GM23248 (cell line): ENCODE measurements around the gene TMEM143. TPM values are rescaled to one million over a fixed set of nuclear protein-coding genes. Genes with fewer than 3 reads are reported as not detected.

ENCODE experiments used
- DNase-seq: peaks from one replicate; pipeline ENCODE4 v3.0.0-alpha.2; 2015
- H2AFZ ChIP-seq: fragments of 200-600 bp; sonication (generic); 2 replicates; pipeline ENCODE4 v1.6.1; 2016; ENCODE audit warnings: antibody characterized with exemption
- H3F3A ChIP-seq: fragments of 200-600 bp; sonication (generic); 2 replicates; pipeline ENCODE4 v1.6.1; 2016; ENCODE audit warnings: mild to moderate bottlenecking, antibody characterized with exemption, mixed run types; ENCODE audit not compliant: insufficient read depth
- H3K27ac ChIP-seq: fragments of 200-600 bp; sonication (generic); 2 replicates; pipeline ENCODE4 v1.5.1; 2016; ENCODE audit warnings: mild to moderate bottlenecking
- H3K27me3 ChIP-seq: fragments of 200-600 bp; sonication (generic); replicated peaks from 2 replicates; pipeline ENCODE4 v1.6.1; 2016; ENCODE audit warnings: mild to moderate bottlenecking; ENCODE audit not compliant: insufficient read depth
- H3K36me3 ChIP-seq: fragments of 200-600 bp; sonication (generic); 2 replicates; pipeline ENCODE4 v1.6.1; 2016; ENCODE audit warnings: low read depth, mild to moderate bottlenecking
- H3K4me1 ChIP-seq: fragments of 200-600 bp; sonication (generic); 2 replicates; pipeline ENCODE4 v1.6.1; 2016; ENCODE audit warnings: mild to moderate bottlenecking; ENCODE audit not compliant: insufficient read depth
- H3K4me2 ChIP-seq: fragments of 200-600 bp; sonication (generic); one replicate; pipeline ENCODE4 v1.6.1; 2016; ENCODE audit warnings: mild to moderate bottlenecking; ENCODE audit not compliant: unreplicated experiment
- H3K4me3 ChIP-seq: fragments of 200-600 bp; sonication (generic); 2 replicates; pipeline ENCODE4 v1.5.1; 2016; ENCODE audit warnings: mild to moderate bottlenecking
- H3K79me2 ChIP-seq: fragments of 200-600 bp; sonication (generic); 2 replicates; pipeline ENCODE4 v1.6.1; 2016; ENCODE audit warnings: mild to moderate bottlenecking; ENCODE audit not compliant: insufficient read depth
- H3K9ac ChIP-seq: fragments of 200-600 bp; sonication (generic); 2 replicates; pipeline ENCODE4 v1.6.1; 2016; ENCODE audit warnings: mild to moderate bottlenecking
- H3K9me2 ChIP-seq: fragments of 200-600 bp; sonication (generic); 2 replicates; pipeline ENCODE4 v1.6.1; 2016; ENCODE audit warnings: mixed run types, mild to moderate bottlenecking, moderate library complexity; ENCODE audit not compliant: insufficient read depth
- H3K9me3 ChIP-seq: fragments of 200-600 bp; sonication (generic); one replicate; pipeline ENCODE4 v1.6.1; 2017; ENCODE audit warnings: low read depth
- H4K20me1 ChIP-seq: fragments of 200-600 bp; sonication (generic); 2 replicates; pipeline ENCODE4 v1.6.0; 2016; ENCODE audit not compliant: insufficient read depth
- EZH2 ChIP-seq: fragments of 200-600 bp; sonication (generic); IDR thresholded peaks from 2 replicates; pipeline ENCODE4 v1.6.1; 2018; ENCODE audit warnings: antibody characterized with exemption, mild to moderate bottlenecking; ENCODE audit not compliant: insufficient read depth, poor library complexity, severe bottlenecking
- EZH2phosphoT487 ChIP-seq: fragments of 200-600 bp; sonication (generic); IDR thresholded peaks from 2 replicates; pipeline ENCODE4 v1.6.1; 2018; ENCODE audit warnings: antibody characterized with exemption, moderate library complexity, mild to moderate bottlenecking, low read depth; ENCODE audit not compliant: insufficient read depth
- WGBS, 2 experiments: methylation state at CpG; one replicate each; pipeline ENCODE4 v1.1.6; 2015 to 2017; ENCODE audit warnings: low lambda C conversion rate in 2 of 2, low coverage in 1 of 2; ENCODE audit errors: missing lambda C conversion rate in 2 of 2; 5-methylcytosine and 5-hydroxymethylcytosine counted together
- in situ Hi-C: fragments of 300-500 bp; cut with MboI; formaldehyde crosslinking; loops from 2 replicates; pipeline ENCODE4 v1.15.0; 2020
- polyA plus RNA-seq: library from polyadenylated mRNA; unstranded; fragments of >200 nt; fragmentation: Nextera tagmentation; extraction: Ambion mirVana; gene quantifications from 2 replicates; pipeline ENCODE4 v1.2.1, GENCODE V29; 2016
- total RNA-seq: library from RNA; depleted of rRNA; stranded (reverse); fragments of >200 nt; shearing (Covaris generic); gene quantifications from 2 replicates; pipeline ENCODE4 v1.2.3, GENCODE V29; 2014; rRNA removed

Gene TMEM143
- total and polyA plus RNA-seq, 2 experiments from 2014 or later = 7.6 to 8.6 TPM

DNA sequence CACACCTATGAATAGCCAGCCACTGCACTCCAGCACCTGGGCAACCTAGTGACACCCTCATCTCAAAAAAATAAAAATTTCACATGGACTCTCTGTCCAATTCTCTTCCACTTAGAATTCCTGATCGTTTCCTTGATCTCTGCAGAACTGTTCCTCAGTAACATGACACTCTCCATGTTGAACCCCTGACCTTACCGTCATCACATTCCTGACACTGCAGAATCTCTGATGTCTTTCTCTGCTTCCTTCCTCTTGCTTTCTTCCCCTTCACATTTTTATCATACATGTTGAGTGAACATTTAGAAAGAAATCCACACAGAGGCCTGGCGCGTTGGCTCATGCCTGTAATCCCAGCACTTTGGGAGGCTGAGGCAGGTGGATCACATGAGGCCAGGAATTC, 78.8 kb downstream of the TMEM143 start:
- Histone ChIP-seq H3K27me3 (no peaks in the 10 kb centered on the region), H3K9me3 (no peaks in the 10 kb centered on the region), H3K4me3 (no peak overlapping the region), H3K79me2 (no peaks in the 10 kb centered on the region), H3K9ac (no peak overlapping the region), H3K27ac (no peak overlapping the region), H2AFZ (no peak overlapping the region), H3K4me1 (no peaks in the 10 kb centered on the region), H3K4me2 (no peak overlapping the region), H3K9me2 (no peaks in the 10 kb centered on the region), H3K36me3 (no peaks in the 10 kb centered on the region), H4K20me1 (no peaks in the 10 kb centered on the region), H3F3A (no peaks in the 10 kb centered on the region)
- TF ChIP-seq EZH2 (no peak), EZH2phosphoT487 (no peak)
- in situ Hi-C loops = no loop called here
- no peak for DNase-seq
- 65 to 67% methylated on average over 4 of the region's 4 CpGs for WGBS, 2 experiments

DNA sequence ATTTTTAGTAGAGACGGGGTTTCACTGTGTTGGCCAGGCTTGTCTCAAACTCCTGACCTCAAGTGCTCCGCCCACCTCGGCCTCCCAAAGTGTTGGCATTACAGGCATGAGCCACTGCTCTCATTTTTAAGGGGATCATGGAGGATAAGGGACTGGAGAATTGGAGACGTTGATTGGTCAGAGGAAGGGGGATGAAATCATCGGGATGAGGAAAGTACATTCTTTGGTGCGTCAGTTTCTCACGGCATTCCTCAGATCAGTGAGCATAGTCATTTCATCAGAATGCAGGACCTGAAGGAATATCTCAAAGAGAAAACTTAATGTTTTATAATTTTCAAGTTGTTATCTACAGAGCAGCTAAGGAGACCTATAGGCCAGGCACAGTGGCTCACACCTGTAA, 79.8 kb downstream of the TMEM143 start:
- WGBS, 2 experiments = 91 to 95% methylated on average over 7 of the region's 7 CpGs
- H3K4me2 ChIP-seq = no peak overlapping the region
- H3K4me1 ChIP-seq = no peaks in the 10 kb centered on the region
- H2AFZ ChIP-seq = no peak overlapping the region
- no peaks in the 10 kb centered on the region for H3K27me3 ChIP-seq
- TF ChIP-seq EZH2 (no peak), EZH2phosphoT487 (no peak)
- no peaks in the 10 kb centered on the region for H3K9me2 ChIP-seq
- H3K4me3 ChIP-seq = no peak overlapping the region
- no peaks in the 10 kb centered on the region for H3K36me3 ChIP-seq
- H3K9ac ChIP-seq = no peak overlapping the region
- H3K79me2 ChIP-seq = no peaks in the 10 kb centered on the region
- no peaks in the 10 kb centered on the region for H3K9me3 ChIP-seq
- in situ Hi-C loops = no loop called here
- H4K20me1 ChIP-seq = no peaks in the 10 kb centered on the region
- 0 out of 2 replicates have a peak overlapping the region, but pooled peaks have one; percentile 12 for H3K27ac ChIP-seq
- no peaks in the 10 kb centered on the region for H3F3A ChIP-seq
- peak; percentile 44 for DNase-seq

Other genes with a start within 250 kb of the TMEM143 start
- 9.3 and 10.6 TPM in 2 replicates for gene LIG1, start 193.6 kb downstream of the TMEM143 start, total RNA-seq
- gene LIG1, start 193.6 kb downstream of the TMEM143 start, polyA plus RNA-seq = 14.5 and 17.9 TPM in 2 replicates
- gene ZSWIM9, start 193.3 kb downstream of the TMEM143 start, total RNA-seq = 4.3 and 6.6 TPM in 2 replicates
- 0.88 and 1.2 TPM in 2 replicates for gene ZSWIM9, start 193.3 kb downstream of the TMEM143 start, polyA plus RNA-seq
- 12.9 and 24.2 TPM in 2 replicates for gene CARD8, start 108.0 kb downstream of the TMEM143 start, total RNA-seq
- gene CARD8, start 108.0 kb downstream of the TMEM143 start, polyA plus RNA-seq = 6.3 and 6.6 TPM in 2 replicates
- 0.13 and 0.22 TPM in 2 replicates for gene ZNF114, start 93.9 kb downstream of the TMEM143 start, total RNA-seq
- gene ZNF114, start 93.9 kb downstream of the TMEM143 start, polyA plus RNA-seq = not detected in 2 replicates
- 165 and 196 TPM in 2 replicates for gene EMP3, start 38.4 kb downstream of the TMEM143 start, total RNA-seq
- gene EMP3, start 38.4 kb downstream of the TMEM143 start, polyA plus RNA-seq = 716 and 742 TPM in 2 replicates
- not detected in 2 replicates for gene SYNGR4, start 427 bp upstream of the TMEM143 start, total RNA-seq
- not detected in 2 replicates for gene SYNGR4, start 427 bp upstream of the TMEM143 start, polyA plus RNA-seq
- gene KDELR1, start 27.6 kb upstream of the TMEM143 start, total RNA-seq = 126 and 170 TPM in 2 replicates
- 231 and 242 TPM in 2 replicates for gene KDELR1, start 27.6 kb upstream of the TMEM143 start, polyA plus RNA-seq
- 0.54 and 0.76 TPM in 2 replicates for gene GRIN2D, start 29.7 kb upstream of the TMEM143 start, total RNA-seq
- 0.10 and 0.22 TPM in 2 replicates for gene GRIN2D, start 29.7 kb upstream of the TMEM143 start, polyA plus RNA-seq
- 36.6 and 38.7 TPM in 2 replicates for gene GRWD1, start 82.0 kb upstream of the TMEM143 start, total RNA-seq
- gene GRWD1, start 82.0 kb upstream of the TMEM143 start, polyA plus RNA-seq = 34.1 and 41.5 TPM in 2 replicates
- 0.97 and 1.1 TPM in 2 replicates for gene KCNJ14, start 91.6 kb upstream of the TMEM143 start, total RNA-seq
- gene KCNJ14, start 91.6 kb upstream of the TMEM143 start, polyA plus RNA-seq = 0.47 and 0.48 TPM in 2 replicates
- gene CYTH2, start 105.4 kb upstream of the TMEM143 start, total RNA-seq = 80.7 and 86.0 TPM in 2 replicates
- 40.9 and 41.6 TPM in 2 replicates for gene CYTH2, start 105.4 kb upstream of the TMEM143 start, polyA plus RNA-seq
- 0.22 TPM in 1 of 2 replicates, not detected in the other for gene LMTK3, start 147.9 kb upstream of the TMEM143 start, total RNA-seq
- gene LMTK3, start 147.9 kb upstream of the TMEM143 start, polyA plus RNA-seq = not detected in 2 replicates
- gene SULT2B1, start 188.2 kb upstream of the TMEM143 start, total RNA-seq = not detected in 2 replicates
- not detected in 2 replicates for gene SULT2B1, start 188.2 kb upstream of the TMEM143 start, polyA plus RNA-seq
- not detected in 2 replicates for gene SPACA4, start 242.8 kb upstream of the TMEM143 start, total RNA-seq
- not detected in 2 replicates for gene SPACA4, start 242.8 kb upstream of the TMEM143 start, polyA plus RNA-seq